Pancreas (tissue), 10 donors: ENCODE results near the gene MRGPRD. TPM values are rescaled to one million over a fixed set of nuclear protein-coding genes. Genes with fewer than 3 reads are reported as not detected.

Source experiments
- ATAC-seq, 4 donors: fragments of 200-7000 bp; cut with Tn5 transposase; one replicate each; pipeline versions ENCODE4 v1.8.0 to v1.9.1; 2020; ENCODE audit warnings: mild to moderate bottlenecking in 4 of 4, moderate library complexity in 4 of 4
- DNase-seq, 6 donors: peaks; one replicate each; pipeline ENCODE4 v3.0.0-alpha.2; 2020
- FAIRE-seq: peaks from 2 replicates; lab custom pipeline; 2012; peaks lifted over from hg19 to GRCh38; lab: Jason Lieb, UNC
- H3K27ac ChIP-seq, 4 donors: fragments of 200-600 bp; sonication (generic); 1 replicate in 3 of 4; 2 replicates in 1 of 4; pipeline versions ENCODE4 v1.5.0 to v1.8.0; 2020
- H3K27me3 ChIP-seq, 4 donors: fragments of 200-600 bp; one replicate each; pipeline ENCODE4 v1.8.0; 2021
- H3K36me3 ChIP-seq, 3 donors: fragments of 200-600 bp; sonication (generic) in 1 of 3; one replicate each; pipeline versions ENCODE4 v1.5.0 to v1.8.0; 2020 to 2021
- H3K4me1 ChIP-seq, 3 donors: fragments of 200-600 bp; one replicate each; pipeline ENCODE4 v1.8.0; 2021
- H3K4me3 ChIP-seq, 4 donors: fragments of 200-600 bp; sonication (generic) in 2 of 4; one replicate each; pipeline versions ENCODE4 v1.5.0 to v1.8.0; 2020 to 2021
- H3K9me3 ChIP-seq, 4 donors: fragments of 200-600 bp; one replicate each; pipeline ENCODE4 v1.8.0; 2021
- CTCF ChIP-seq, 4 donors: fragments of 200-600 bp; sonication (generic) in 3 of 4; IDR thresholded peaks; one replicate each; pipeline versions ENCODE4 v1.5.0 to v1.8.0; 2021; ENCODE audit warnings: antibody characterized with exemption in 4 of 4
- WGBS, 2 donors: extraction: QIAGEN DNeasy Blood & Tissue Kit; methylation state at CpG; one replicate each; pipeline ENCODE4 v1.1.7; 2013; 5-methylcytosine and 5-hydroxymethylcytosine counted together
- intact Hi-C, 3 donors: fragments of 100-400 bp; cut with DNase I; formaldehyde crosslinking; loops; one replicate each; pipeline versions ENCODE4 v1.11.1 to v1.14.2; 2022
- polyA plus RNA-seq, 2 donors: library from polyadenylated mRNA; stranded (reverse); fragments of 200-250 nt; gene quantifications; one replicate each; pipeline ENCODE4 v1.2.3, GENCODE V29; 2013
- total RNA-seq, 6 donors: library from RNA; stranded (reverse); fragmentation: NEBNext Ultra II Directional in 4 of 6; extraction: Animal tissue kit (Norgen Biotek cat#: 25700) in 4 of 6; gene quantifications; one replicate each; pipeline versions ENCODE4 v1.2.1 to v1.2.4, GENCODE V29; 2021 to 2023
- donor health status: healthy with polysubstance abuse.
- donor health status: DM: no; HTN: no; CAD: no; lungs with moderate emphysema.
- donor health status: DM: no; HTN: no; CAD: no.
- donor health status: control.
- donor health status: control.
- donor health status: Bipolar disorder and iron deficiency.
- donor health status: DM: yes; HTN: yes; CAD: no.
- donor health status: DM: no; HTN: no; CAD: no.
- donor health status: DM: no; HTN: no; CAD: no.
- donor health status: DM: yes; HTN: yes; CAD: no.

The MRGPRD gene
- total and polyA plus RNA-seq, 8 donors = not detected

GRCh38 chr11:68973219-68973618 lies 7.6 kb downstream of the MRGPRD start:
- WGBS, 2 donors = 43 to 52% methylated on average over 4 of the region's 4 CpGs
- FAIRE-seq (no peak), ATAC-seq (no peak), DNase-seq (peak in 1 of 6 donors; percentile 10)
- H3K27ac ChIP-seq = no peak overlapping the region
- no peak for TF ChIP-seq CTCF (IDR thresholded peaks at IDR 0.05)
- intact Hi-C loops = no loop called here
- no peaks in the 10 kb centered on the region for H3K4me1 ChIP-seq
- no peaks in the 10 kb centered on the region for H3K27me3 ChIP-seq
- H3K4me3 ChIP-seq = no peak overlapping the region
- H3K9me3 ChIP-seq = no peaks in the 10 kb centered on the region
- no peaks in the 10 kb centered on the region for H3K36me3 ChIP-seq

GRCh38 chr11:68970921-68971636 lies 9.7 kb downstream of the MRGPRD start:
- H3K27ac ChIP-seq = no peak overlapping the region
- 58 to 67% methylated on average over 8 of the region's 8 CpGs for WGBS, 2 donors
- H3K4me3 ChIP-seq = no peak overlapping the region
- H3K4me1 ChIP-seq = no peaks in the 10 kb centered on the region
- H3K36me3 ChIP-seq = no peaks in the 10 kb centered on the region
- H3K9me3 ChIP-seq = no peaks in the 10 kb centered on the region
- peak in 2 of 6 donors; percentile 2 to 28 for DNase-seq
- ATAC-seq = no peak
- intact Hi-C loops = no loop called here
- no peak for TF ChIP-seq CTCF (IDR thresholded peaks at IDR 0.05)
- no peaks in the 10 kb centered on the region for H3K27me3 ChIP-seq
- no peak for FAIRE-seq

GRCh38 chr11:68969386-68969785 lies 11.4 kb downstream of the MRGPRD start:
- H3K4me1 ChIP-seq = no peaks in the 10 kb centered on the region
- TF ChIP-seq CTCF (IDR thresholded peaks at IDR 0.05) = no peak
- H3K27ac ChIP-seq = no peak overlapping the region
- H3K36me3 ChIP-seq = no peaks in the 10 kb centered on the region
- WGBS, 2 donors = 54 to 60% methylated on average over 8 of the region's 8 CpGs
- FAIRE-seq (no peak), ATAC-seq (no peak), DNase-seq (peak in 2 of 6 donors; percentile 2 to 21)
- intact Hi-C loops = no loop called here
- no peaks in the 10 kb centered on the region for H3K27me3 ChIP-seq
- H3K9me3 ChIP-seq = no peaks in the 10 kb centered on the region
- no peak overlapping the region for H3K4me3 ChIP-seq

GRCh38 chr11:68968306-68969250 lies 12.2 kb downstream of the MRGPRD start:
- no peak for ATAC-seq
- no peaks in the 10 kb centered on the region for H3K4me1 ChIP-seq
- no peaks in the 10 kb centered on the region for H3K36me3 ChIP-seq
- intact Hi-C loops = no loop called here
- DNase-seq = peak in 3 of 6 donors; percentile 5 to 27 (median 18)
- no peak overlapping the region for H3K27ac ChIP-seq
- H3K4me3 ChIP-seq = no peak overlapping the region
- no peak for TF ChIP-seq CTCF (IDR thresholded peaks at IDR 0.05)
- H3K27me3 ChIP-seq = no peaks in the 10 kb centered on the region
- FAIRE-seq = no peak
- 59 to 65% methylated on average over 29 of the region's 29 CpGs for WGBS, 2 donors
- no peaks in the 10 kb centered on the region for H3K9me3 ChIP-seq
